ENCODE results near the gene GCH1. TPM values are rescaled to one million over a fixed set of nuclear protein-coding genes. Genes with fewer than 3 reads are reported as not detected.

The GCH1 gene
- total RNA-seq, 2 experiments from 2014 or later: 54.8 to 55.1 TPM

- no peak for DNase-seq
- Mint-ChIP-seq H3K36me3 (ENCODE audit: low read depth) (peaks cover 27% of the 10 kb centered on the region), H3K9me3 (no peaks in the 10 kb centered on the region), H3K27ac (no peak overlapping the region), H3K4me1 (peaks cover 15% of the 10 kb centered on the region), H3K27me3 (no peaks in the 10 kb centered on the region), H3K4me3 (no peak overlapping the region)
- POLR2A ChIA-PET: no interaction called here
- CTCF ChIA-PET: no interaction called here
Measured at GRCh38 chr14:54852215-54852614, 50.4 kb downstream of the GCH1 start.

GRCh38 chr14:54848910-54849309, 53.7 kb downstream of the GCH1 start:
- Mint-ChIP-seq H3K4me3 (no peak overlapping the region), H3K4me1 (peaks cover 4% of the 10 kb centered on the region), H3K9me3 (no peaks in the 10 kb centered on the region), H3K27ac (no peak overlapping the region), H3K27me3 (no peaks in the 10 kb centered on the region), H3K36me3 (ENCODE audit: low read depth) (peaks cover 33% of the 10 kb centered on the region)
- ChIA-PET CTCF (interaction anchor here (1.0 kb wide), 1 partner anchor 44 kb away, joined by 3 read pairs; no protein-coding TSS in a partner anchor), POLR2A (no interaction called here)
- DNase-seq: no peak

GRCh38 chr14:54845641-54846040, 57.0 kb downstream of the GCH1 start:
- peaks cover 38% of the 10 kb centered on the region for H3K36me3 Mint-ChIP-seq (ENCODE audit: low read depth)
- H3K9me3 Mint-ChIP-seq: no peaks in the 10 kb centered on the region
- H3K4me1 Mint-ChIP-seq: no peaks in the 10 kb centered on the region
- ChIA-PET POLR2A (no interaction called here), CTCF (interaction anchor here (0.9 to 1.2 kb wide), 2 partner anchors 13 to 53 kb away, joined by 3 to 6 read pairs; no protein-coding TSS in a partner anchor)
- H3K27me3 Mint-ChIP-seq: no peaks in the 10 kb centered on the region
- no peak for DNase-seq
- no peak overlapping the region for H3K4me3 Mint-ChIP-seq
- H3K27ac Mint-ChIP-seq: no peak overlapping the region

- Mint-ChIP-seq H3K4me3 (no peak overlapping the region), H3K9me3 (no peaks in the 10 kb centered on the region), H3K27ac (no peak overlapping the region), H3K36me3 (ENCODE audit: low read depth) (peaks cover 43% of the 10 kb centered on the region), H3K4me1 (no peaks in the 10 kb centered on the region), H3K27me3 (no peaks in the 10 kb centered on the region)
- CTCF ChIA-PET: interaction anchor here (0.7 to 1.2 kb wide), 2 partner anchors 12 to 603 kb away, joined by 3 to 4 read pairs; no protein-coding TSS in a partner anchor
- POLR2A ChIA-PET: no interaction called here
- DNase-seq: no peak
Measured at GRCh38 chr14:54844479-54844878, 58.1 kb downstream of the GCH1 start.

- H3K27me3 Mint-ChIP-seq: no peaks in the 10 kb centered on the region
- POLR2A ChIA-PET: no interaction called here
- DNase-seq: no peak
- H3K4me3 Mint-ChIP-seq: no peak overlapping the region
- CTCF ChIA-PET: no interaction called here
- no peaks in the 10 kb centered on the region for H3K4me1 Mint-ChIP-seq
- H3K27ac Mint-ChIP-seq: peak overlapping the region; percentile 27
- peaks cover 45% of the 10 kb centered on the region for H3K36me3 Mint-ChIP-seq (ENCODE audit: low read depth)
- H3K9me3 Mint-ChIP-seq: no peaks in the 10 kb centered on the region
Measured at GRCh38 chr14:54840798-54841197, 61.8 kb downstream of the GCH1 start.

- no peaks in the 10 kb centered on the region for H3K27me3 Mint-ChIP-seq
- H3K9me3 Mint-ChIP-seq: no peaks in the 10 kb centered on the region
- H3K36me3 Mint-ChIP-seq (ENCODE audit: low read depth): peaks cover 42% of the 10 kb centered on the region
- H3K27ac Mint-ChIP-seq: no peak overlapping the region
- ChIA-PET POLR2A (no interaction called here), CTCF (no interaction called here)
- no peak overlapping the region for H3K4me3 Mint-ChIP-seq
- no peak for DNase-seq
- H3K4me1 Mint-ChIP-seq: no peaks in the 10 kb centered on the region
Measured at GRCh38 chr14:54840336-54840735, 62.3 kb downstream of the GCH1 start.

GRCh38 chr14:54839701-54840119, 62.9 kb downstream of the GCH1 start:
- H3K27me3 Mint-ChIP-seq: no peaks in the 10 kb centered on the region
- H3K4me3 Mint-ChIP-seq: no peak overlapping the region
- ChIA-PET POLR2A (no interaction called here), CTCF (no interaction called here)
- no peaks in the 10 kb centered on the region for H3K9me3 Mint-ChIP-seq
- no peaks in the 10 kb centered on the region for H3K4me1 Mint-ChIP-seq
- H3K27ac Mint-ChIP-seq: peak overlapping the region; percentile 71
- no peak for DNase-seq
- H3K36me3 Mint-ChIP-seq (ENCODE audit: low read depth): peaks cover 44% of the 10 kb centered on the region

GRCh38 chr14:54838931-54839512, 63.6 kb downstream of the GCH1 start:
- ChIA-PET CTCF (interaction anchor here (1.0 kb wide), 1 partner anchor 212 kb away, joined by 3 read pairs; no protein-coding TSS in a partner anchor), POLR2A (no interaction called here)
- Mint-ChIP-seq H3K27ac (no peak overlapping the region), H3K36me3 (ENCODE audit: low read depth) (peaks cover 39% of the 10 kb centered on the region), H3K9me3 (no peaks in the 10 kb centered on the region), H3K27me3 (no peaks in the 10 kb centered on the region), H3K4me3 (no peak overlapping the region), H3K4me1 (no peaks in the 10 kb centered on the region)
- no peak for DNase-seq

- Mint-ChIP-seq H3K27me3 (no peaks in the 10 kb centered on the region), H3K9me3 (no peaks in the 10 kb centered on the region), H3K4me3 (no peak overlapping the region), H3K4me1 (no peaks in the 10 kb centered on the region), H3K27ac (no peak overlapping the region), H3K36me3 (ENCODE audit: low read depth) (peaks cover 35% of the 10 kb centered on the region)
- POLR2A ChIA-PET: no interaction called here
- no peak for DNase-seq
- CTCF ChIA-PET: interaction anchor here (0.7 to 1.2 kb wide), 3 partner anchors 8 to 323 kb away, joined by 3 read pairs; no protein-coding TSS in a partner anchor
Measured at GRCh38 chr14:54837508-54838149, 65.0 kb downstream of the GCH1 start.

GRCh38 chr14:54836231-54836630, 66.4 kb downstream of the GCH1 start:
- H3K4me3 Mint-ChIP-seq: no peak overlapping the region
- H3K9me3 Mint-ChIP-seq: peaks cover under 1% of the 10 kb centered on the region
- H3K27me3 Mint-ChIP-seq: no peaks in the 10 kb centered on the region
- peaks cover 25% of the 10 kb centered on the region for H3K36me3 Mint-ChIP-seq (ENCODE audit: low read depth)
- DNase-seq: no peak
- CTCF ChIA-PET: interaction anchor here (0.7 kb wide), 1 partner anchor 63 kb away, joined by 3 read pairs; no protein-coding TSS in a partner anchor
- H3K27ac Mint-ChIP-seq: no peak overlapping the region
- H3K4me1 Mint-ChIP-seq: no peaks in the 10 kb centered on the region
- POLR2A ChIA-PET: no interaction called here

GRCh38 chr14:54834727-54835126, 67.9 kb downstream of the GCH1 start:
- ChIA-PET POLR2A (no interaction called here), CTCF (no interaction called here)
- DNase-seq: no peak
- peaks cover 8% of the 10 kb centered on the region for H3K9me3 Mint-ChIP-seq
- no peak overlapping the region for H3K4me3 Mint-ChIP-seq
- H3K4me1 Mint-ChIP-seq: no peaks in the 10 kb centered on the region
- H3K27me3 Mint-ChIP-seq: peaks cover 8% of the 10 kb centered on the region
- H3K27ac Mint-ChIP-seq: no peak overlapping the region
- peaks cover 13% of the 10 kb centered on the region for H3K36me3 Mint-ChIP-seq (ENCODE audit: low read depth)

GRCh38 chr14:54834081-54834480, 68.5 kb downstream of the GCH1 start:
- Mint-ChIP-seq H3K27me3 (peaks cover 8% of the 10 kb centered on the region), H3K36me3 (ENCODE audit: low read depth) (peaks cover 8% of the 10 kb centered on the region), H3K27ac (no peak overlapping the region), H3K4me1 (no peaks in the 10 kb centered on the region), H3K4me3 (no peak overlapping the region), H3K9me3 (peaks cover 8% of the 10 kb centered on the region)
- CTCF ChIA-PET: no interaction called here
- POLR2A ChIA-PET: interaction anchor here (0.7 kb wide), 1 partner anchor 66 kb away, joined by 3 read pairs; no protein-coding TSS in a partner anchor
- no peak for DNase-seq

- Mint-ChIP-seq H3K4me1 (no peaks in the 10 kb centered on the region), H3K27ac (no peak overlapping the region), H3K9me3 (peaks cover 10% of the 10 kb centered on the region), H3K27me3 (peaks cover 10% of the 10 kb centered on the region), H3K4me3 (no peak overlapping the region), H3K36me3 (ENCODE audit: low read depth) (peaks cover 4% of the 10 kb centered on the region)
- CTCF ChIA-PET: interaction anchor here (0.7 to 1.8 kb wide), 3 partner anchors 17 to 277 kb away, joined by 3 to 5 read pairs (median 3); no protein-coding TSS in a partner anchor
- DNase-seq: no peak
- POLR2A ChIA-PET: no interaction called here
Measured at GRCh38 chr14:54830650-54831049, 72.0 kb downstream of the GCH1 start.
